Measurements from ENCODE around the gene SSRP1.
"Not testable (repeated sequence)": the region's sequence is repeated elsewhere in the genome, so short reads cannot be mapped to it uniquely, and the experiment has no call there.

The SSRP1 gene

GRCh38 chr11:57300785-57301184 is 34.9 kb downstream of the SSRP1 start:
- no peak for FAIRE-seq
- DNase-seq (ENCODE audit: insufficient read length, low spot score) = no peak
- no peak for TF ChIP-seq CTCF (IDR thresholded peaks at IDR 0.05; ENCODE audit: insufficient read depth, missing control alignments)

GRCh38 chr11:57299150-57299737 is 36.4 kb downstream of the SSRP1 start:
- FAIRE-seq (no peak), DNase-seq (ENCODE audit: insufficient read length, low spot score) (no peak)

GRCh38 chr11:57297221-57297620 is 38.5 kb downstream of the SSRP1 start:
- TF ChIP-seq CTCF (IDR thresholded peaks at IDR 0.05; ENCODE audit: insufficient read depth, missing control alignments) = no peak
- DNase-seq (ENCODE audit: insufficient read length, low spot score) = no peak
- no peak for FAIRE-seq

More at GRCh38 chr11:57299150-57299737, 36.4 kb downstream of the SSRP1 start:
- no peak for TF ChIP-seq CTCF (IDR thresholded peaks at IDR 0.05; ENCODE audit: insufficient read depth, missing control alignments)

- FAIRE-seq; DNase-seq (ENCODE audit: insufficient read length, low spot score): not testable (repeated sequence)
Measured at GRCh38 chr11:57296205-57296604, 39.5 kb downstream of the SSRP1 start.

- no peak for TF ChIP-seq CTCF (IDR thresholded peaks at IDR 0.05; ENCODE audit: insufficient read depth, missing control alignments)
- DNase-seq (ENCODE audit: insufficient read length, low spot score) (no peak), FAIRE-seq (no peak)
Measured at GRCh38 chr11:57294225-57295131, 41.2 kb downstream of the SSRP1 start.

- no peak for FAIRE-seq
- no peak for DNase-seq (ENCODE audit: insufficient read length, low spot score)
- no peak for TF ChIP-seq CTCF (IDR thresholded peaks at IDR 0.05; ENCODE audit: insufficient read depth, missing control alignments)
Measured at GRCh38 chr11:57290288-57290687, 45.4 kb downstream of the SSRP1 start.

GRCh38 chr11:57288771-57289579 is 46.7 kb downstream of the SSRP1 start:
- DNase-seq (ENCODE audit: insufficient read length, low spot score) = no peak
- no peak for FAIRE-seq
- TF ChIP-seq CTCF (IDR thresholded peaks at IDR 0.05; ENCODE audit: insufficient read depth, missing control alignments) = no peak

Data from D721Med (cell line).